NCI-H1694 (cell line): ENCODE data around the gene NTN1.

Experiments
- DNase-seq: peaks from one replicate; lab custom pipeline; 2025; lab: John Stamatoyannopoulos, UW

NTN1 gene

GRCh38 chr17:9006175-9006767 is 15.0 kb upstream of the NTN1 start:
- DNase-seq, result no peak

GRCh38 chr17:9007052-9007714 is 14.1 kb upstream of the NTN1 start:
- no peak for DNase-seq

DNA sequence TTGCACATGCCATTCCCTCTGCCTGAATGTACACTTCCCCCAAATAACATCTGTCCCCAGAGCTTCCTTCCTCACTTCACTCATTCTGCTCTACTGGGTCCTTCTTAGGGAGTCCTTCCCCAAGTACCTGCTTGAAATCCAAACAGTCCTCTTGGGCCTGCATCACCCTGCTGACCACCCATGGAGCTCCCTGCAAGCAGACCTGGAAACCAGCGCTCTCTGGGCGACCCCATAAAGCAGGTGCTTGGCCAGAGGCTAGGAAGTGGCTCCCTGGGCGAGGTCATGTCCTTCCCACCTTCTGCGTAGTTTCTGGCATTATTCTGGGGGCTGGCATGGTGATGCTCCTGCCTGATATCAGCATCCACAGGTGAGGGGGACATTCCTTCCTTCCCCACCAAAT is 12.2 kb upstream of the NTN1 start:
- DNase-seq, result no peak

- no peak for DNase-seq
These were observed 11.6 kb upstream of the NTN1 start for GRCh38 chr17:9009737-9010136.

- DNase-seq, result no peak
These were observed 10.3 kb upstream of the NTN1 start for GRCh38 chr17:9011001-9011400.

- DNase-seq, result no peak
These were observed 4.3 kb upstream of the NTN1 start for GRCh38 chr17:9016941-9017552.

DNA sequence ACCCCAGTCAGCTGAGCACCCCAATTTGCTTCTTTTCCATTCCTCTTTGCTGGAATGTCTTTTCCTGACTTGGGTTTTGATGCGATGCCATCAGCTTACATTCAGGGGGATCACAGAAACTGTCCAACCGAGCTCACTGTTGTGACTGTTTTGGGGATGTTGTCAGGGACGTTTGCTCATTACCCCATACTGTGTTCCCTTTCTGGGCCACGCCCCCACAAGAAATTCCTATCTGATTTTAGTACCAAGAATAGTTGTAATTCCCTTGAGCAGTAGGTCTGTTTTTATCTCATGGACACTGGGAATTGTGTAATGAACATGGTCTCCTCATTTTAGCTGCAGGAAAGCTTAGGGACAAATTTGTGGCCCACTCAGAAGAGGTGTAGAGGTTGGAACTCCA is 2.6 kb upstream of the NTN1 start:
- DNase-seq, result no peak

GRCh38 chr17:9020096-9020823 is 1.1 kb upstream of the NTN1 start:
- no peak for DNase-seq

DNA sequence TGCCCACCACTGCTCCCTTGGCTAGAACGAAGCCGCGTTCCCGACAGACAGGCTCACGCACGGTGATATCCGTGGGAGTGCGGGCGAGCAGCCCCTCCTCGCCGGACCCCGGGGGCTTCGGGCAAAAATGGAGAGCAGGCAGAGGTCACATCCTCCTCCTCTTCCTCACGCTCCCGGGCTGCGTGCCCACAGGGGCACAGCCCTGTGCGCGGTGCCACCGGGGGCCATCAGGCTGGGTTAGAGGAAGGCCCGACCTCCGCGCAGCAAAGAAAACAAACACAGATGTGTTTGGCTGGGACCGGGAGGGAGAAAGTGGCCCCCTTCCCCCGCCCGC is 519 bp upstream of the NTN1 start:
- no peak for DNase-seq

- DNase-seq, result no peak
These were observed 772 bp downstream of the NTN1 start for GRCh38 chr17:9021992-9022572.

GRCh38 chr17:9022573-9023391 is 1.5 kb downstream of the NTN1 start:
- no peak for DNase-seq

DNA sequence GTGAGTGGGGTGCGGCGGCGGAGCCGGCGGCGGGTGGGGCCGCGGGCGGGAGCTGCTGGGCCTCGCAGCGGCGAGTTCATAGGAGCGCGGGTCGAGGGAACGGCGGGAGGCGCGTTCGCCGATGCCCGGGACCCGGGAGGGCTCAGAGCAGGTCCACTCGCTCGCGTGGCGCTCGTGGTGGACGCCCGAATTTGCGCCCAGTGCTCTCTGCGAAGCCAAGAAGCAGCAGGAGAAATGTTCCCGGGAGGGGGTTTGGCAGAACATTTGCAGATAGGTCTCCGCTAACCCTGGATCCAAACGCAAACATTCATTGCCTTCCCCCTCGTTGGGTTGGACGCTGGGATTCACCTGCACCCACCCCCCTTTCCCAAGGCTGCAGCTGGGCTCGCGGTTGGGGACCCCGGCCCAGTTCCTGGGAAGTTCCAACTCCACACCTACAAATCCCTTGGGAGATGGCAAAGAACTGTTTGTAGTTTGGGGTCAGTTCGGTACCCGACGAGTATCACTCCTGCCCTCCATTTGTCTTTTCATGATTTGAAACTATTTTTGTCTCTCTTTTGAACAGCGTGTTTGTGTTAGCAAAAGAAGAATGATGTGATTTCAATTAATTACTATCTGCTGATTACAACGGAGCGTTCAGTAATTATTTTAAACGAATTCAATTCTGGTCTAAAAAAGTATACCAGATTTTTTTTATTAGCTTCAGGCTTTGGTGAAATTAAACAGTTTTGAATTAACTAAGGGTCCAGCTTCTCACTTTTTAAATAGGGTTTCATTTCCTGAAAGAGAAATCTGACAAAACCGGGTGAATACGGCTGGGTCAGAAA is 2.3 kb downstream of the NTN1 start:
- no peak for DNase-seq

- no peak for DNase-seq
These were observed 3.2 kb downstream of the NTN1 start for GRCh38 chr17:9024497-9024896.

DNA sequence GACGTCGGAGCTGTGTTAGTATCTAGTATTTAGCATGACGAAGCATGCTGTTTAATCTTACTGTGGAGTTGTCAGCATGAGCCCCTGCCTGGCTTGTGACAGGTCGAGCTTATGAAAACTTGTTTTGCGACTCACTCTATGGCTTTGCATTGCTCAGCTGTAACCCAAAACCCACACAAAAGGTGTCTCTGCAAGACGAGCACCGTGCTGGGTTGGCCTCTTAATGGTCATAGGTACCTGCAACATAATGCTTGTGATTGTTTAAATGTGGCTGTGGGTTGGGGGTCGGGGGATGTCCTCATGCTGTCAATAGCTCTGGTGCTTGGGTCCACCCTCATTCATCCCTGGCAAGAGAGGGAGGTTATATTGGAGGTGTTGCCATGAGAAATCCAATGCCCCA is 5.4 kb downstream of the NTN1 start:
- no peak for DNase-seq

- no peak for DNase-seq
These were observed 7.1 kb downstream of the NTN1 start for GRCh38 chr17:9028202-9028987.

GRCh38 chr17:9028988-9029570 is 7.8 kb downstream of the NTN1 start:
- no peak for DNase-seq

GRCh38 chr17:9032151-9032550 is 10.8 kb downstream of the NTN1 start:
- no peak for DNase-seq

DNA sequence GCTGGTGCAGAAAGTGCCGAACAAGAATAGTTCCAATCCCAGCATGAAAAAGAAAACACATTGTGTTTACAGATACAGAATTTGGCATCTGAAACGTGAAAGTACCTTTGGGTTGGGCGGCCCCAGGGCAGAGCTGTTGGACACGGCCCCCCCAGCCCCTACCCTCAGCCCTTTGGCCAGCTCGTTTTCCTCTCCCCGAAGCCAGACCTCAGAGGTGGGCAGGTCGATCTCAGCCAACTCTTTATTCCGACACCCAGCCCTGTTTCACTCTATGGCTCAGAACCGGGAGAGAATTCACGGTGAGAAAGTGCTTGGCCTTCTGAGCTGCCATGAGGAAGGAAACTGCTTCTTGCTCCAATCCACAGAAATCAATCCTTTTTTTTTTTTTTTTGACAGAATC is 11.3 kb downstream of the NTN1 start:
- no peak for DNase-seq

DNA sequence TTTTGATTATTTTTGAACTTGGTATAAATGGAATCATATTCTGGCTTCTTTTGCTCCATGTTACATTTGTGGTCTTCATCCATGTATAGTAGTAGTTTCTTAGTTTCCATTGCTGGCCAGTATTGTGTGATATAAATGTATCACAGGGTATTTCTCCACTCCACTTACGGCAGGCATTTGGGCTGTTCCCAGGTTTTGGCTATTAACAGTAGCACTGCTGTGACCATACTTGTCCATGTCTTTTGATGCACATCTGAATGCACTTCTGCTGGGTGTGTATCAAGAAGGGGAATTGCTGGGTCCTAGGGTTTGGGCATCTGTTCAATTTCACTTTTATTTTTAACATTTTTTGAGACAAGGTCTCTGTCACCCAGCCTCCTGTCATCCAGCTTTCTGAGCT is 13.9 kb downstream of the NTN1 start:
- DNase-seq, result no peak

- no peak for DNase-seq
These were observed 15.0 kb downstream of the NTN1 start for GRCh38 chr17:9036336-9036735.
